Measurements from ENCODE around the gene LCN12.

GRCh38 chr9:136983656-136984314, 31.7 kb downstream of the LCN12 start:
- TF ChIP-seq EZH2 (IDR thresholded peaks at IDR 0.05) (no peak), POLR2AphosphoS5 (IDR thresholded peaks at IDR 0.05; ENCODE audit: borderline replicate concordance, low read depth, low read length) (no peak)

All from SK-N-MC (cell line).